ENCODE results near the gene ANO9.

The ANO9 gene

DNA sequence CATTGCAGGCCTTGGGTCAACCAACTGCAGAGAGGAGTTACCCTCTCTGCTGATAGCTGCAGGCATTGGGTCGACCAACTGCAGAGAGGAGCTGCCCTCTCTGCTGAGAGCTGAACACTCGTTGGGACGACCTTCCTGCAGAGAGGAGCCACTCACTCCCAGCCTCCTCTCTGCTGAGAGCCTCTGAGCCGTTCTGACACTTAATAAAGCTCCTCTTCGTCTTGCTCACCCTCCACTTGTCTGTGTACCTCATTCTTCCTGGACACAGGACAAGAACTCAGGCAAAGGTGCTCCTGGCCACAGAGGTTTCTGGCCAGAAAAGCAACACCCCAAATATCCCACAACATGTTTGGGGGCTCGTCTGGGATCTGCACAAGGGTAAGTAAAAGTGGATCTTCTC, 55.3 kb downstream of the ANO9 start:
- no peak for DNase-seq (ENCODE audit: low read depth, low spot score)
- H3K4me3 ChIP-seq (ENCODE audit: low read depth, low read length) = no peak overlapping the region
- in situ Hi-C loops (cut with HindIII; ENCODE audit: low sequenced_read_pairs) = no loop called here
- TF ChIP-seq, protein P1, sequence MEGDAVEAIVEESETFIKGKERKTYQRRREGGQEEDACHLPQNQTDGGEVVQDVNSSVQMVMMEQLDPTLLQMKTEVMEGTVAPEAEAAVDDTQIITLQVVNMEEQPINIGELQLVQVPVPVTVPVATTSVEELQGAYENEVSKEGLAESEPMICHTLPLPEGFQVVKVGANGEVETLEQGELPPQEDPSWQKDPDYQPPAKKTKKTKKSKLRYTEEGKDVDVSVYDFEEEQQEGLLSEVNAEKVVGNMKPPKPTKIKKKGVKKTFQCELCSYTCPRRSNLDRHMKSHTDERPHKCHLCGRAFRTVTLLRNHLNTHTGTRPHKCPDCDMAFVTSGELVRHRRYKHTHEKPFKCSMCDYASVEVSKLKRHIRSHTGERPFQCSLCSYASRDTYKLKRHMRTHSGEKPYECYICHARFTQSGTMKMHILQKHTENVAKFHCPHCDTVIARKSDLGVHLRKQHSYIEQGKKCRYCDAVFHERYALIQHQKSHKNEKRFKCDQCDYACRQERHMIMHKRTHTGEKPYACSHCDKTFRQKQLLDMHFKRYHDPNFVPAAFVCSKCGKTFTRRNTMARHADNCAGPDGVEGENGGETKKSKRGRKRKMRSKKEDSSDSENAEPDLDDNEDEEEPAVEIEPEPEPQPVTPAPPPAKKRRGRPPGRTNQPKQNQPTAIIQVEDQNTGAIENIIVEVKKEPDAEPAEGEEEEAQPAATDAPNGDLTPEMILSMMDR (IDR thresholded peaks at IDR 0.05; ENCODE audit: low read depth, low read length) = no peak

DNA sequence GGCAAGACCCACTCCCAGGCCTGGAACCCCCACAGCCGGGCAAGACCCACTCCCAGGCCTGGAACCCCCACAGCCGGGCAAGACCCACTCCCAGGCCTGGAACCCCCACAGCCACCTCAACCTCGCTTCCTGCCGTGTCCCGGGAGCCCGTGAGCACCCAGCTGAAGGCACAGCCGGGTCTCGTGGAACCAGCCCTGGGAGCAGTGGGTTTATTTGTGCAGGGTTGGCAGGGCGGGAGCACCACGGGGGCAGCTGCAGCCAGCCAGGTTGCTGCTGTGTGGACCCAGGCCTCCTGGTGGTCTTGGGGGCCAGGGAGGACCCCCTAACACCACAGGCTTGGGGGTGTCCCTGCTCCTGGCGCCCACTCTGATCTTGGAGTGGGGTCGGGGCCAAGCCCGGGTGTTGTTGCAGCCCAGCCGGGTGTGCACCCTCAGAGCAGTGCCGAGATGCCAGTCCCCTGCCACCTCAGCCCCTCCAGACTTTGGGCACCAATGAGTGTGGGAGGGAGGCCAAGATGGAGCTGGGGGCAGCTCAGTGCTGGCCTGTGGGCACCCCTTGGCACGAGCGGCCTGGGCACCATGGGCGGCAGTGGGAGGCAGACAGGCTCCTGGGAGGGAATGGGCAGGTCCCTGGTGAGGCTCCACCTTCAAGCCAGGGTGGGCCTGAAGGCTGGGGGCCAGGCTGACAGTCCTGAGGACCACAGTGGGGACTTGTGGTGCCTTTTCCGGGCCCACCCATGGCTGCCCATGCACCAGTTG, 56.0 kb downstream of the ANO9 start:
- DNase-seq (ENCODE audit: low read depth, low spot score) = no peak
- in situ Hi-C loops (cut with HindIII; ENCODE audit: low sequenced_read_pairs) = no loop called here
- H3K4me3 ChIP-seq (ENCODE audit: low read depth, low read length) = no peak overlapping the region

DNA sequence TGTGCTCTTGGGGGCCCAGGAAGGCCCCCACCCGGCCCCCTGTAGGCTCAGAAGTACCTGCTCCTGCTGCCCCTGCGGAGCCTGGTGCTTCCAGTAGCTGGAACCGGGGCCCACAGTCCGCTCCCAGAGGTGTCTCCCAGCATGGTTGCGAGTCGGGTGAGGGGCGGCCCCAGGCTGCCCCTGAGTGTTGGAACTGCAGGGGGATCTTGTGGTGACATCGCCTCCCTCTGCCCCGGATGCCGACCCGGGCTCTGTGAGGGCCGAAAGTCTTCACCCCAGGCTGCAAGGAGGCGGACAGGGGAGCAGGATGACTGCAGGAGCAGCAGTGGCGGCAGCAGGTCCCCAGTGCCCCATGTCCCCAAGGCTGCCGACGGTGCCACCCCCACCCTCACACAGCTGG, 57.3 kb downstream of the ANO9 start:
- H3K4me3 ChIP-seq (ENCODE audit: low read depth, low read length) = no peak overlapping the region
- in situ Hi-C loops (cut with HindIII; ENCODE audit: low sequenced_read_pairs) = no loop called here
- DNase-seq (ENCODE audit: low read depth, low spot score) = no peak
- TF ChIP-seq, protein P1 (IDR thresholded peaks at IDR 0.05; ENCODE audit: low read depth, low read length) = no peak

More for the DNA sequence above, 56.0 kb downstream of the ANO9 start:
- TF ChIP-seq, protein P1 (IDR thresholded peaks at IDR 0.05; ENCODE audit: low read depth, low read length) = no peak

DNA sequence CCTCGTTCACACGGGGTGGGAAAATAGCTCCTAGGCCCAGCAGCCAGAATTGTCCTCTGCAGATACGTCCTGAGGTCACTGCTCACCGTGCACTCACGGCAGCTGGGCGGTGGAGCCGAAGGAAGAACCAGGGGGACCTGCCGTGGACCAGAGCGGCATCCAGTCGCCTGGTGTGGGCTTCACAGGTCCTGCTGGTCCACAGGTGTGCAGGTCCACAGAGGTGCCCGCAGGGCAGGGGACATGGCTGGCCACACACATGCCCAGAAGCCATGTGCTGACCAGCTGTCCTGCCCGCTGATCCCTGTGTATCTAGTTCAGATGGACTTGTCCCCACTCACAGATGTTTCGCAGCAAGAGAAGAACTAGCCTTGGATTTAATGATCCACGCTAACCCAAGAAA, 58.4 kb downstream of the ANO9 start:
- DNase-seq (ENCODE audit: low read depth, low spot score) = no peak
- in situ Hi-C loops (cut with HindIII; ENCODE audit: low sequenced_read_pairs) = no loop called here
- no peak overlapping the region for H3K4me3 ChIP-seq (ENCODE audit: low read depth, low read length)
- TF ChIP-seq, protein P1 (IDR thresholded peaks at IDR 0.05; ENCODE audit: low read depth, low read length) = no peak

DNA sequence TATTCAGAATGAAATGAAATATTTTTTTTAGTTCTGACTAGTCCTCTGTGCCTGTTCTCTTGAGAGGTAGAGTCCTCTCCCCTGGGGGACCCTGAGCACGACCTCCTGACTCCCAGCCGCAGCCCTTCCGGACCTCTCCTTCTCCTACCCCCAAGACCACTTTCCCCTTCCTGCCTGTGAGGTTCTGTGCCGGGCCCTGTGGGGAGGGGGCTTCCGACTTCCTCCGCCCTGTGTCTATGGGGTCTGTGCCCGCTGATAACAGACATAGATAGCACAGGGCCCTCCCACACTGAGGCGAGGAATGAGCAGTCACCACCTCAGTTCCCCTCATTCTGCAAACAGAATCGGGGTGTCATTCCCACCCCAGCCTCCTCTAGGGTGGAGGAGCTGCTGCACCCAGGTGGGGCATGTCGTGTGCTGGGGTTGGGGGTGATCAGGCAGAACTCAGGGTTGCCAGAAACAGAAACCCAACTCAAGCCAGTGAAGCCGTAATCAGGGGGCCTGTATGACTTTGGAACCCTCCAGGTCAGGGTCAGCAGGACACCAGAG, 59.7 kb downstream of the ANO9 start:
- TF ChIP-seq, protein P1 (IDR thresholded peaks at IDR 0.05; ENCODE audit: low read depth, low read length) = no peak
- no peak overlapping the region for H3K4me3 ChIP-seq (ENCODE audit: low read depth, low read length)
- no peak for DNase-seq (ENCODE audit: low read depth, low spot score)
- in situ Hi-C loops (cut with HindIII; ENCODE audit: low sequenced_read_pairs) = no loop called here

DNA sequence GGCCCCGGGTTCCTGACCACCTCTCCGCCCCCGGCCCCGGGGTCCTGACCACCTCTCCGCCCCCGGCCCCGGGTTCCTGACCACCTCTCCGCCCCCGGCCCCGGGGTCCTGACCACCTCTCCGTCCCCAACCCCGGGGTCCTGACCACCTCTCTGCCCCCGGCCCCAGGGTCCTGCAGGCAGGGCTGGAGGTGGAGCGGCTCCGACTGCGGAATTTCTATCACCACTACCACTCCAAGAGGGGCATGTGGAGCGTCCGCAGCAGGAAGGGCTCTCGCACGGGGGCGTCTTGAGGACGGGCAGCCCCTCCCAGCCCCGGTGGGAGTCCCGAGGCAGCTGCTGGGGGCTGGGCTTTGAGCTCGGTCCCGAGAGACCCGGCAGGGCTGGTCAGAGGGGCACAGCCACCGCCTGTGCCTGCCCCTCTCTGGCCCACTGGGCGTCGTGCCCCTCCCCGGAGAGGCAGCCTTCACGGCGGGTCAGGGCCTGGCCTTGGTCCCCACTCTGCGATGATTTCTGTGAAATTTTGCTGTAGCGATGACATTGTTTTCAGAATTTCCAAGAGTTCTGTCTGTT, 60.2 kb downstream of the ANO9 start:
- no peak overlapping the region for H3K4me3 ChIP-seq (ENCODE audit: low read depth, low read length)
- in situ Hi-C loops (cut with HindIII; ENCODE audit: low sequenced_read_pairs) = no loop called here
- DNase-seq (ENCODE audit: low read depth, low spot score) = no peak
- TF ChIP-seq, protein P1 (IDR thresholded peaks at IDR 0.05; ENCODE audit: low read depth, low read length) = no peak

All from astrocyte of the spinal cord (primary cell).